AG04450 (cell line): ENCODE results near the gene HUNK. TPM values are rescaled to one million over a fixed set of nuclear protein-coding genes. Genes with fewer than 3 reads are reported as not detected.

Experiments
- CTCF ChIA-PET: fragments of 300-600, 350-600 bp; formaldehyde crosslinking; extraction: SDS; loops from one replicate; lab custom pipeline; 2022; ENCODE audit warnings: antibody characterized with exemption, inconsistent platforms; lab: Charles Lee
- POLR2A ChIA-PET: fragments of 350-600 bp; formaldehyde crosslinking; extraction: SDS; loops from one replicate; lab custom pipeline; 2021; ENCODE audit warnings: antibody characterized with exemption, inconsistent platforms; lab: Yijun Ruan, JAX
- DNase-seq: peaks from one replicate; pipeline ENCODE4 v3.0.0-alpha.2; 2011; ENCODE audit warnings: low read depth, low spot score
- H3K27ac ChIP-seq: one replicate; pipeline ENCODE4 v1.5.1; 2012; ENCODE audit warnings: low read depth, low read length, control low read depth
- H3K27me3 ChIP-seq: one replicate; pipeline ENCODE4 v1.6.0; 2012; ENCODE audit warnings: low read length; ENCODE audit not compliant: control insufficient read depth, insufficient read depth
- H3K4me3 ChIP-seq: 2 replicates; pipeline ENCODE4 v1.5.1; 2011; ENCODE audit warnings: mild to moderate bottlenecking, low read depth, low read length, control low read depth
- H3K9me3 ChIP-seq: 2 replicates; pipeline ENCODE4 v1.5.1; 2012; ENCODE audit warnings: low read length; ENCODE audit not compliant: control insufficient read depth, insufficient read depth
- CTCF ChIP-seq: IDR thresholded peaks from 2 replicates; pipeline ENCODE4 v1.5.1; 2011; ENCODE audit warnings: low read depth, low read length, control low read depth, inconsistent platforms
- polyA plus RNA-seq: library from polyadenylated mRNA; depleted of rRNA; stranded (reverse); fragments of >200 nt; gene quantifications from 2 replicates; pipeline ENCODE4 v1.2.3, GENCODE V29; 2011

HUNK gene
- polyA plus RNA-seq, 1 experiment, result 0.48 TPM

DNA sequence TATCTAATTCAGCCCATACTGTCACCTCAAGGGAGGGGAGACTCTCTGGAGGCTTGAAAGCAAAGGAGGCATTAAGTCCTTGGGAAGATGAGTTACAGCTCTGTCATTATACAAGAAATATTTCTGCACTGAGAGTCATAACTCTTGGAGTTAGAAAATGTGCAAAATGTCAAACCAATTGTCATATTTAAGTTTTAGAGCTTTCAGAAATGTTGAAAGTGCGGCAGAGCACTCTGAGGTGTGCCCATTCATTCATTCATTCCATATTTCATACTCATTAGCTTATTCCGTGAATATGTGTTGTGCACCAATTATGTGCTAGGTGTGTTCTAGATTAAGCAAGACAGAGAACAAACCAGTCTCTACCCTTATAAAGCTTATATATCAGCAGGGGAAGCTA, 87.1 kb downstream of the HUNK start:
- H3K27ac ChIP-seq, result no peak overlapping the region
- ChIA-PET CTCF (no interaction called here), POLR2A (no interaction called here)
- no peak for TF ChIP-seq CTCF
- no peak for DNase-seq
- H3K4me3 ChIP-seq, result no peak overlapping the region
- H3K27me3 ChIP-seq, result no peaks in the 10 kb centered on the region
- H3K9me3 ChIP-seq, result no peaks in the 10 kb centered on the region

DNA sequence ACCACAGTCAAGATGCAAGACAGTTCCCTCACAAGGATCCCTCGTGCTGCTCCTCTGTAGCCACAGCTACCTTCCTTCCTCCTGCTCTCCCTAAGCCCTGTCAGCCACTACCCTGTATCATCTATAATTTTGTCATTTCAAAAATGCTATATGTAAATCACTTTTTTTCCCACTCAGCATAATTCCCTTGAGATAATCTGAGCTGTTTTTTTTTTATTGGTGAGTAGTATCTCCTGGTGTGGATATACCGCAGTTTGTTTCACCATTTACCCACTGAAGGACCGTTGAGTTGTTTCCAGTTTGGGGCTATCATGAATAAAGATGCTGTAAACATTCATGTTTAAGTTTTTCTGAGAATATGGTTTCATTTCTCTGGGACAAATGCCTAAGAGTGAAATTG, 88.2 kb downstream of the HUNK start:
- ChIA-PET CTCF (no interaction called here), POLR2A (no interaction called here)
- TF ChIP-seq CTCF, result no peak
- H3K27me3 ChIP-seq, result no peaks in the 10 kb centered on the region
- DNase-seq, result no peak
- no peaks in the 10 kb centered on the region for H3K9me3 ChIP-seq
- no peak overlapping the region for H3K27ac ChIP-seq
- H3K4me3 ChIP-seq, result no peak overlapping the region

GRCh38 chr21:31961704-31962103, 88.9 kb downstream of the HUNK start:
- no peak overlapping the region for H3K4me3 ChIP-seq
- no peak for TF ChIP-seq CTCF
- H3K9me3 ChIP-seq, result no peaks in the 10 kb centered on the region
- POLR2A ChIA-PET, result no interaction called here
- no peaks in the 10 kb centered on the region for H3K27me3 ChIP-seq
- H3K27ac ChIP-seq, result no peak overlapping the region
- CTCF ChIA-PET, result no interaction called here
- no peak for DNase-seq

- POLR2A ChIA-PET, result no interaction called here
Observed at GRCh38 chr21:31964692-31965091, 91.9 kb downstream of the HUNK start.

GRCh38 chr21:31967334-31967733, 94.5 kb downstream of the HUNK start:
- Histone ChIP-seq H3K9me3 (no peaks in the 10 kb centered on the region), H3K4me3 (no peak overlapping the region), H3K27me3 (no peaks in the 10 kb centered on the region), H3K27ac (no peak overlapping the region)
- no peak for TF ChIP-seq CTCF
- no peak for DNase-seq
- ChIA-PET POLR2A (no interaction called here), CTCF (no interaction called here)

More at GRCh38 chr21:31964692-31965091, 91.9 kb downstream of the HUNK start:
- TF ChIP-seq CTCF, result no peak
- CTCF ChIA-PET, result no interaction called here
- no peaks in the 10 kb centered on the region for H3K9me3 ChIP-seq
- no peak overlapping the region for H3K4me3 ChIP-seq
- H3K27ac ChIP-seq, result no peak overlapping the region
- DNase-seq, result no peak
- no peaks in the 10 kb centered on the region for H3K27me3 ChIP-seq
